Measurements from ENCODE around the gene CLIC4. TPM values are rescaled to one million over a fixed set of nuclear protein-coding genes. Genes with fewer than 3 reads are reported as not detected.

CLIC4 gene
- total RNA-seq, 1 experiment from 2014 or later, result 230 TPM

GRCh38 chr1:24827379-24828135 is 82.3 kb downstream of the CLIC4 start:
- Histone ChIP-seq H2BK120ac (ENCODE audit: low read depth, low read length, poor library complexity, severe bottlenecking) (no peak overlapping the region), H3K27me3 (ENCODE audit: insufficient read depth, low read length) (no peaks in the 10 kb centered on the region), H3K18ac (ENCODE audit: insufficient read length, low read depth, low read length) (no peak overlapping the region), H3K23me2 (ENCODE audit: insufficient read length, low read depth, low read length, poor library complexity, severe bottlenecking) (no peaks in the 10 kb centered on the region), H2BK20ac (ENCODE audit: low read depth, low read length, poor library complexity, severe bottlenecking) (no peak overlapping the region), H4K20me1 (ENCODE audit: control insufficient read depth, insufficient read depth, insufficient read length) (no peaks in the 10 kb centered on the region), H4K5ac (ENCODE audit: insufficient read length, low read depth, low read length) (no peak overlapping the region), H3K79me2 (ENCODE audit: insufficient read depth, low read length) (peaks cover 2% of the 10 kb centered on the region; the same call in 1 of the 2 replicates), H3K27ac (ENCODE audit: insufficient read length, low read depth, low read length) (no peak overlapping the region), H4K91ac (ENCODE audit: insufficient read length, low read depth, low read length) (no peak overlapping the region), H2AK5ac (ENCODE audit: insufficient read length, low read length) (no peak overlapping the region), H3K56ac (ENCODE audit: insufficient read length, low read depth, low read length) (no peak overlapping the region), H4K8ac (replicated peaks; ENCODE audit: insufficient read length, low read depth, low read length) (no peak overlapping the region), H3K79me1 (ENCODE audit: insufficient read depth, low read depth, low read length, poor library complexity, severe bottlenecking) (peaks cover 3% of the 10 kb centered on the region), H3K14ac (ENCODE audit: insufficient read depth, low read length) (no peak overlapping the region), H3K23ac (ENCODE audit: insufficient read length, low read depth, low read length) (no peak overlapping the region), H3K4me1 (ENCODE audit: insufficient read depth, low read length) (no peaks in the 10 kb centered on the region), H2BK12ac (ENCODE audit: insufficient read length, low read depth, low read length) (no peak overlapping the region), H3K9me3 (ENCODE audit: control insufficient read depth, low read depth, low read length) (no peaks in the 10 kb centered on the region), H2BK15ac (ENCODE audit: low read depth, low read length) (no peak overlapping the region), H3K4ac (ENCODE audit: low read depth, low read length) (no peak overlapping the region), H2BK5ac (ENCODE audit: insufficient read length, low read length) (no peak overlapping the region), H3K4me2 (ENCODE audit: insufficient read depth, insufficient read length, low read length) (no peak overlapping the region), H3T11ph (ENCODE audit: low read length) (no peak overlapping the region), H3K9ac (ENCODE audit: extremely low read depth, insufficient read length, low read length) (no peak overlapping the region), H2AFZ (ENCODE audit: low read length) (no peak overlapping the region)
- no peaks in the 10 kb centered on the region for H3K27me3 Mint-ChIP-seq (ENCODE audit: low read depth)
- no peak overlapping the region for H3K4me3 Mint-ChIP-seq
- no peak for TF ChIP-seq CTCF (conservative IDR thresholded peaks at IDR 0.05)
- no CpG with 5 or more reads among the region's 3 CpGs for WGBS (ENCODE audit: extremely low coverage, insufficient read length, low lambda C conversion rate)
- H3K4me1 Mint-ChIP-seq, result peaks cover 7 to 23% of the 10 kb centered on the region in 2 experiments
- no peak for DNase-seq
- peaks cover 0 to 23% (median 11%) of the 10 kb centered on the region in 3 experiments; a peak in 4 of 7 replicates for H3K36me3 Mint-ChIP-seq (ENCODE audit: insufficient read depth in 1 of 3, low read depth in 3 of 3)
- H3K9me3 Mint-ChIP-seq, result no peaks in the 10 kb centered on the region
- peak overlapping the region in 1 of 3 experiments; percentile 56; a peak in 2 of 7 replicates for H3K27ac Mint-ChIP-seq

Data from H9 (cell line).